ENCODE results near the gene ATP5PO. TPM values are rescaled to one million over a fixed set of nuclear protein-coding genes. Genes with fewer than 3 reads are reported as not detected.

Gene ATP5PO
- total and polyA plus RNA-seq, 2 of the 8 experiments (the other 6 are each of a cell fraction or from before 2014, with no cell fraction given) = 251 to 267 TPM

DNA sequence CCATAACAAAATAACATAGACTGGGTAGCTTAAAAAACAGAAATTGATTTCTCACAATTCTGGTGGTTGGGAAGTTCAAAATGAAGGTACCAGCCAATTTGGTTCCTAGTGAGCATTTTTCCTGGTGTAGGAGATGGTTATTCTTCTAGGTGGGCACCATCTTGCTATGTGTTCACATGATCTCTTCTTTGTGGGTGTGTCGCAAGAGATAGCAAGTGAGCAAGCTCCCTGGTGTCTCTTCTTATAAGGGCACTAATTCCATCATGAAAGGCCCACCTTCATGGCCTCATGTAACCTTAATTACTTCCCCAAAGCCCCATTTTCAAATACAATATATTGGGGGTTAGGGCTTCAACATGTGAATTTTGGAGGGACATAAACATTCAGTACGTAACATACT, 38.8 kb upstream of the ATP5PO start (continued):
- TF ChIP-seq CTBP2 (IDR thresholded peaks at IDR 0.05; ENCODE audit: borderline replicate concordance, insufficient read depth, insufficient read length, low read length) = no peak
- TF ChIP-seq KDM4A (IDR thresholded peaks at IDR 0.05; ENCODE audit: low read depth, low read length, severe bottlenecking) = no peak
- no peak for TF ChIP-seq GTF2F1 (IDR thresholded peaks at IDR 0.05; ENCODE audit: borderline replicate concordance, low read depth, low read length)
